ENCODE measurements around the gene KCNMA1. TPM values are rescaled to one million over a fixed set of nuclear protein-coding genes. Genes with fewer than 3 reads are reported as not detected.

KCNMA1 gene
- total RNA-seq, 1 experiment from 2014 or later, result 0.70 TPM

GRCh38 chr10:76922666-76923065 lies 714.9 kb downstream of the KCNMA1 start:
- Histone ChIP-seq H3K27me3 (ENCODE audit: insufficient read depth, low read depth) (no peaks in the 10 kb centered on the region), H3K27ac (no peak overlapping the region), H3K36me3 (ENCODE audit: low read depth) (no peaks in the 10 kb centered on the region), H3F3A (ENCODE audit: insufficient read depth, low read depth) (no peaks in the 10 kb centered on the region), H3K9me2 (ENCODE audit: insufficient read depth) (no peaks in the 10 kb centered on the region), H3K79me2 (ENCODE audit: low read depth) (no peaks in the 10 kb centered on the region), H3K9me3 (ENCODE audit: insufficient read depth, low read depth) (no peaks in the 10 kb centered on the region), H3K4me2 (no peak overlapping the region), H3K4me3 (no peak overlapping the region), H4K20me1 (ENCODE audit: insufficient read depth) (no peaks in the 10 kb centered on the region), H2AFZ (no peak overlapping the region), H3K4me1 (replicated peaks; ENCODE audit: insufficient read depth) (no peaks in the 10 kb centered on the region)
- no peak for DNase-seq
- intact Hi-C loops (cut with micrococcal nuclease; ENCODE audit: unreplicated experiment), result no loop called here
- ChIA-PET POLR2A (ENCODE audit: unreplicated experiment) (no interaction called here), CTCF (no interaction called here)
- BruUV-seq (replicated peaks), result no TSS peak
- TF ChIP-seq EZH2 (IDR thresholded peaks at IDR 0.05; ENCODE audit: low read depth) (no peak), CTCF (conservative IDR thresholded peaks at IDR 0.05) (no peak)

- POLR2A ChIA-PET (ENCODE audit: unreplicated experiment), result no interaction called here
- no peak overlapping the region for H3K4me2 ChIP-seq
- CTCF ChIA-PET, result no interaction called here
- no peak overlapping the region for H2AFZ ChIP-seq
- 0 out of 2 replicates have a peak, but pooled peaks cover 1% of the 10 kb centered on the region for H3K27me3 ChIP-seq (ENCODE audit: insufficient read depth, low read depth)
- H3K4me1 ChIP-seq (replicated peaks; ENCODE audit: insufficient read depth), result no peaks in the 10 kb centered on the region
- no peak overlapping the region for H3K27ac ChIP-seq
- BruUV-seq (replicated peaks), result no TSS peak
- H4K20me1 ChIP-seq (ENCODE audit: insufficient read depth), result no peaks in the 10 kb centered on the region
- intact Hi-C loops (cut with micrococcal nuclease; ENCODE audit: unreplicated experiment), result no loop called here
- TF ChIP-seq EZH2 (IDR thresholded peaks at IDR 0.05; ENCODE audit: low read depth) (no peak), CTCF (conservative IDR thresholded peaks at IDR 0.05) (no peak)
- DNase-seq, result no peak
- no peaks in the 10 kb centered on the region for H3K9me2 ChIP-seq (ENCODE audit: insufficient read depth)
- no peaks in the 10 kb centered on the region for H3F3A ChIP-seq (ENCODE audit: insufficient read depth, low read depth)
- no peaks in the 10 kb centered on the region for H3K79me2 ChIP-seq (ENCODE audit: low read depth)
- H3K4me3 ChIP-seq, result no peak overlapping the region
- H3K36me3 ChIP-seq (ENCODE audit: low read depth), result no peaks in the 10 kb centered on the region
- no peaks in the 10 kb centered on the region for H3K9me3 ChIP-seq (ENCODE audit: insufficient read depth, low read depth)
These were observed 716.1 kb downstream of the KCNMA1 start for GRCh38 chr10:76921383-76922010.

GRCh38 chr10:76920581-76920980 lies 717.0 kb downstream of the KCNMA1 start:
- POLR2A ChIA-PET (ENCODE audit: unreplicated experiment), result no interaction called here
- Histone ChIP-seq H3K27me3 (ENCODE audit: insufficient read depth, low read depth) (0 out of 2 replicates have a peak, but pooled peaks cover 8% of the 10 kb centered on the region), H3K4me2 (no peak overlapping the region), H3K79me2 (ENCODE audit: low read depth) (no peaks in the 10 kb centered on the region), H3K9me3 (ENCODE audit: insufficient read depth, low read depth) (no peaks in the 10 kb centered on the region), H2AFZ (no peak overlapping the region), H3K36me3 (ENCODE audit: low read depth) (no peaks in the 10 kb centered on the region), H3K4me1 (replicated peaks; ENCODE audit: insufficient read depth) (no peaks in the 10 kb centered on the region), H3F3A (ENCODE audit: insufficient read depth, low read depth) (no peaks in the 10 kb centered on the region), H3K9me2 (ENCODE audit: insufficient read depth) (no peaks in the 10 kb centered on the region), H3K27ac (no peak overlapping the region), H4K20me1 (ENCODE audit: insufficient read depth) (no peaks in the 10 kb centered on the region), H3K4me3 (no peak overlapping the region)
- intact Hi-C loops (cut with micrococcal nuclease; ENCODE audit: unreplicated experiment), result no loop called here
- CTCF ChIA-PET, result no interaction called here
- TF ChIP-seq CTCF (conservative IDR thresholded peaks at IDR 0.05), result no peak
- TF ChIP-seq EZH2 (IDR thresholded peaks at IDR 0.05; ENCODE audit: low read depth), result no peak
- no TSS peak for BruUV-seq (replicated peaks)
- DNase-seq, result no peak

Data from PC-9 (cell line).